HL-60 (cell line): ENCODE data around the gene CHKB.

Source experiments
- DNase-seq, 2 experiments: peaks; one replicate each; pipeline ENCODE4 v3.0.0-alpha.2; 2010 to 2020; ENCODE audit warnings: low read depth in 1 of 2, low spot score in 1 of 2
- H3K27ac ChIP-seq: fragments of 250-450 bp; sonication (Bioruptor Pico); replicated peaks from 2 replicates; pipeline ENCODE4 v1.5.1; 2020; ENCODE audit warnings: mild to moderate bottlenecking, moderate library complexity
- H3K27me3 ChIP-seq: fragments of 250-450 bp; sonication (Bioruptor Pico); 2 replicates; pipeline ENCODE4 v1.5.1; 2021; ENCODE audit warnings: mild to moderate bottlenecking, moderate library complexity; ENCODE audit not compliant: insufficient read depth, poor library complexity, severe bottlenecking
- H3K4me3 ChIP-seq: replicated peaks from 2 replicates; pipeline ENCODE4 v1.5.1; 2011; ENCODE audit warnings: mild to moderate bottlenecking, control low read depth, low read length; ENCODE audit not compliant: insufficient read depth
- GABPA ChIP-seq: IDR thresholded peaks from 2 replicates; pipeline ENCODE4 v1.6.1; 2012; ENCODE audit warnings: low read depth
- POLR2AphosphoS5 ChIP-seq: IDR thresholded peaks from 2 replicates; pipeline ENCODE4 v1.6.1; 2012; ENCODE audit warnings: low read depth
- SPI1 ChIP-seq: IDR thresholded peaks from 2 replicates; pipeline ENCODE4 v1.6.1; 2012; ENCODE audit warnings: low read depth, mild to moderate bottlenecking, borderline replicate concordance
- TF ChIP-seq, protein P1 (sequence below): IDR thresholded peaks from one replicate; pipeline ENCODE4 v1.5.1; 2011; ENCODE audit warnings: low read length, control low read depth, inconsistent platforms; ENCODE audit not compliant: insufficient read depth
- TF ChIP-seq, protein P2 (sequence below): IDR thresholded peaks from 2 replicates; pipeline ENCODE4 v1.6.1; 2012; ENCODE audit warnings: low read depth; ENCODE audit not compliant: insufficient replicate concordance

CHKB gene

DNA sequence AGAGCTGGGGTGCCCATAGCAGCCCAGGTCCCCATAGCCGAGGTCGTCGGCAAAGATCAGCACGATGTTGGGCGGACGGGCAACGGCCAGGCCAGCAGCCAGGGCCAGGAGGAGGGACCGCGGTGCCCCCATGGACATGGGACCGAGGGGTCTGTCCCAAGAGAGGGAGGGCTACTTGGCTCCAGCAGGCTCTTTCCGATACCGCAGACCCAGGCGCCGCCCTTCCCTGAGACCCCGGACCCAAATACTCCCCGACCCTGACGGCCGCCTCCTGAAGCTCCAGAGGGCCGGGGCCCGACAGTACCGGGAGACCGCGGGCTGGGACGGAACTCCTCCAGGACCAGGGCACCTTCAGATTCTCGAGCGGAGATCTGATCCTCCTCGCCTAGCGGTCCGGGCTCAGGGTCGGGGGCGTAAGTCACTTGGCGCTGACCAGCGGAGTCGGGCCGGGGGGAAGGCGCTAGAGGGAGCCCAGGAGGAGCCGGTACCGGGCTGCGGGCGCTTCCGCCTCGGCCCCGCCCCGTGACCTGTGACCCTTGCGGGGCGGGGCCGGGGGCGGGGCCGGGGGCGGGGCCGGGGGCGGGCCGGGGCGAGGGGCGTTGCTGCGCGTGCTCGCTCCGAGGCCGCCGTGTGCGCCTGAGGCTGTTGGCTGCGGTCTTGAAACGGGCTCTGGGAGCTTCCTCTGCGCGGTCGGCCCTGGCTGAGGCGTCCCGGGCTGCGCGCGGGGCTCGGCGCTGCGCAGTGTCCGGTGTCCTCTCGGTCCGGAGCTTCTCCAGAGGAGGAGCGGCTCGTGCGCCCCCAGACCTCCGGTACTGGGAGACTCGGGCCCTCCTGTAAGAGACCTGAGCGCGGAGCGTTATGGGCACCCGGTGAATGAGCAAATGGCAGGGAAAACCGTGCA is 45.2 kb upstream of the CHKB start, which contains the start of gene ARSA:
Gene ARSA, minus strand, starts transcription at position 511 of the 901 bp plus-strand sequence. Its CDS starts 373 bp downstream, at position 138.
- TF ChIP-seq, protein P1, sequence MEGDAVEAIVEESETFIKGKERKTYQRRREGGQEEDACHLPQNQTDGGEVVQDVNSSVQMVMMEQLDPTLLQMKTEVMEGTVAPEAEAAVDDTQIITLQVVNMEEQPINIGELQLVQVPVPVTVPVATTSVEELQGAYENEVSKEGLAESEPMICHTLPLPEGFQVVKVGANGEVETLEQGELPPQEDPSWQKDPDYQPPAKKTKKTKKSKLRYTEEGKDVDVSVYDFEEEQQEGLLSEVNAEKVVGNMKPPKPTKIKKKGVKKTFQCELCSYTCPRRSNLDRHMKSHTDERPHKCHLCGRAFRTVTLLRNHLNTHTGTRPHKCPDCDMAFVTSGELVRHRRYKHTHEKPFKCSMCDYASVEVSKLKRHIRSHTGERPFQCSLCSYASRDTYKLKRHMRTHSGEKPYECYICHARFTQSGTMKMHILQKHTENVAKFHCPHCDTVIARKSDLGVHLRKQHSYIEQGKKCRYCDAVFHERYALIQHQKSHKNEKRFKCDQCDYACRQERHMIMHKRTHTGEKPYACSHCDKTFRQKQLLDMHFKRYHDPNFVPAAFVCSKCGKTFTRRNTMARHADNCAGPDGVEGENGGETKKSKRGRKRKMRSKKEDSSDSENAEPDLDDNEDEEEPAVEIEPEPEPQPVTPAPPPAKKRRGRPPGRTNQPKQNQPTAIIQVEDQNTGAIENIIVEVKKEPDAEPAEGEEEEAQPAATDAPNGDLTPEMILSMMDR, result no peak
- TF ChIP-seq POLR2AphosphoS5, result peak; percentile 82
- TF ChIP-seq, protein P2, sequence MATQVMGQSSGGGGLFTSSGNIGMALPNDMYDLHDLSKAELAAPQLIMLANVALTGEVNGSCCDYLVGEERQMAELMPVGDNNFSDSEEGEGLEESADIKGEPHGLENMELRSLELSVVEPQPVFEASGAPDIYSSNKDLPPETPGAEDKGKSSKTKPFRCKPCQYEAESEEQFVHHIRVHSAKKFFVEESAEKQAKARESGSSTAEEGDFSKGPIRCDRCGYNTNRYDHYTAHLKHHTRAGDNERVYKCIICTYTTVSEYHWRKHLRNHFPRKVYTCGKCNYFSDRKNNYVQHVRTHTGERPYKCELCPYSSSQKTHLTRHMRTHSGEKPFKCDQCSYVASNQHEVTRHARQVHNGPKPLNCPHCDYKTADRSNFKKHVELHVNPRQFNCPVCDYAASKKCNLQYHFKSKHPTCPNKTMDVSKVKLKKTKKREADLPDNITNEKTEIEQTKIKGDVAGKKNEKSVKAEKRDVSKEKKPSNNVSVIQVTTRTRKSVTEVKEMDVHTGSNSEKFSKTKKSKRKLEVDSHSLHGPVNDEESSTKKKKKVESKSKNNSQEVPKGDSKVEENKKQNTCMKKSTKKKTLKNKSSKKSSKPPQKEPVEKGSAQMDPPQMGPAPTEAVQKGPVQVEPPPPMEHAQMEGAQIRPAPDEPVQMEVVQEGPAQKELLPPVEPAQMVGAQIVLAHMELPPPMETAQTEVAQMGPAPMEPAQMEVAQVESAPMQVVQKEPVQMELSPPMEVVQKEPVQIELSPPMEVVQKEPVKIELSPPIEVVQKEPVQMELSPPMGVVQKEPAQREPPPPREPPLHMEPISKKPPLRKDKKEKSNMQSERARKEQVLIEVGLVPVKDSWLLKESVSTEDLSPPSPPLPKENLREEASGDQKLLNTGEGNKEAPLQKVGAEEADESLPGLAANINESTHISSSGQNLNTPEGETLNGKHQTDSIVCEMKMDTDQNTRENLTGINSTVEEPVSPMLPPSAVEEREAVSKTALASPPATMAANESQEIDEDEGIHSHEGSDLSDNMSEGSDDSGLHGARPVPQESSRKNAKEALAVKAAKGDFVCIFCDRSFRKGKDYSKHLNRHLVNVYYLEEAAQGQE, result peak; percentile 42
- peak; percentile 23; the same call in 1 of the 2 replicates for TF ChIP-seq SPI1
- Histone ChIP-seq H3K27me3 (no peaks in the 10 kb centered on the region), H3K4me3 (peak within 1 kb of the TSS; percentile 80), H3K27ac (peak within 1 kb of the TSS; percentile 90)
- peak; percentile 70 to 86 for DNase-seq

DNA sequence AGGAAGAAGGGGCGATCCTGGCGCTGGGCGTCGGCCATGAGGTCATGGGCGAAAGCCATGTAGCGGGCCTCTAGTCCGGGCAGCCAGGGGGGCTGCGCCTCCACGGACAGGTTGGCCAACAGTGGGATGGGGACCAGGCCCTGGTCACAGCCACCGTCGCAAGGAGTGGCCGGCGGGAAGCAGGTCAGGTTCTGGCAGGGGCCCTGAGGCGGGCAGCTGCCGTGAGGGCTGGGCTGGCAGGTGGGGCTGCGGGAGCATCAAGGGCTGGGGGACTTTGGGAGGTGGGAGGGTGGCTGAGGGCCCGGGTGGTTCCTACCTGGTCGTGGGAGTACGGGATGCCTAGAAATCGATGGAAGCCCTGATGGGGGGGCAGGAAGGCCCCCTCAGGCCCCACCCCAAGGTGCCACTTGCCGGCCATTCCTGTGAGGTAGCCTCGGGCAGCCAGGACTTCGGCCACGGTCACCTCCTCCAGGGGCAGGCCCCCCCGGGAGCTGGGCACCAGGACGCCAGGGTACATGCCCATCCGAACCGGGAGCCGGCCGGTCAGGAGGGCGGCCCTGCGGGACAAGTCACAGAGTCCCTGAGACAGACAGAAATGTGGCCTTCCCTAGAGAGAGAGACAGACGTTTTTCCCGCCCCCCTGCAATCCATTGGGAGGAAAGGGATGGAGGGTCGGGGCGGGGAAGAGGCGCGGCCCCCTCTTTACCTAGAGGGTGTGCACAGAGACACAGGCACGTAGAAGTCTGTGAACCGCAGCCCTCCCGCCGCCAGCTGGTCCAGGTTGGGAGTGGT is 44.4 kb upstream of the CHKB start:
- Histone ChIP-seq H3K27ac (peak overlapping the region; percentile 90), H3K27me3 (no peaks in the 10 kb centered on the region), H3K4me3 (peak overlapping the region; percentile 80)
- TF ChIP-seq, protein P1, result no peak
- DNase-seq, result peak in 1 of 2 experiments; percentile 27

DNA sequence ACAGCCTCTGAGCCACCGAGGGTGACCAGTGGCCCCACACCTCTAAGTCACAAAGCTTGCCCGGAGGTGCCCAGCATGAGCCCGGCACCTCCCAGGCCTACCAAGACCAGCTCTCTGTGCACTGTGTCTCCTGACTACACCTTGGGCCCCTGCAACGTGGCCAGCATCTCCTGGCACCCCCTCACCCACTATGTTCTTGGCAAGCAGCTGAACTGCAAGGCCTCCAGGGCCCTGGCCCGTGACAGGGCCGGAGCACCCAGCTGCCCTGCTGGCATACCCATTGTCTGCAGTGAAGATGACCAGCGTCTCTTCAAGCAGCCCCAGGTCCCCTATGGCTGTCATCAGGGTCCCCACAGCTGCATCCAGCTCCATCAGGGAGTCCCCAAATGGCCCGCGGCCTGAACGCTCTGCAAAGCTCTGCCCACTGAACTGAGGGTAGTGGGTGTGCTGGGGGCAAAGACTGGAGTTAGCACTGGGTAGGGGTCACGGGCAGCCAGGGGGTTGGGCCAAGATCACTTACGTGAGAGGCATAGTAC is 43.7 kb upstream of the CHKB start:
- H3K4me3 ChIP-seq, result no peak overlapping the region
- H3K27me3 ChIP-seq, result no peaks in the 10 kb centered on the region
- DNase-seq, result no peak
- no peak overlapping the region for H3K27ac ChIP-seq
- TF ChIP-seq, protein P2, result no peak
- TF ChIP-seq GABPA (no peak), SPI1 (no peak), POLR2AphosphoS5 (no peak)
- TF ChIP-seq, protein P1, result no peak
